Keratinocyte (primary cell): Measurements from ENCODE around the gene FAM120B. TPM values are rescaled to one million over a fixed set of nuclear protein-coding genes. Genes with fewer than 3 reads are reported as not detected.
A peak's percentile ranks its signal among the peaks of the same experiment; 100 is the strongest.

Source experiments
- DNase-seq: peaks from one replicate; pipeline ENCODE4 v3.0.0-alpha.2; 2011; ENCODE audit warnings: low read depth, missing footprints, low spot score
- FAIRE-seq: peaks from 2 replicates; lab custom pipeline; 2011; peaks lifted over from hg19 to GRCh38; lab: Jason Lieb, UNC
- H2AFZ ChIP-seq: 2 replicates; pipeline ENCODE4 v1.6.0; 2012; ENCODE audit warnings: low read length, control low read depth, inconsistent platforms; ENCODE audit not compliant: control insufficient read depth
- H3K27ac ChIP-seq: 2 replicates; pipeline ENCODE4 v1.5.1; 2011; ENCODE audit warnings: low read length; ENCODE audit not compliant: control insufficient read depth, insufficient read depth
- H3K27me3 ChIP-seq: 3 replicates; pipeline ENCODE4 v1.6.0; 2011; ENCODE audit warnings: low read length; ENCODE audit not compliant: control insufficient read depth, insufficient read depth; ENCODE audit errors: extremely low read depth
- H3K36me3 ChIP-seq, 2 experiments: 2 replicates in 1 of 2; 3 replicates in 1 of 2; pipeline ENCODE4 v1.5.1; 2011; ENCODE audit warnings: low read length in 2 of 2, mild to moderate bottlenecking in 1 of 2; ENCODE audit not compliant: control insufficient read depth in 2 of 2, insufficient read depth in 2 of 2; ENCODE audit errors: extremely low read depth in 1 of 2
- H3K4me1 ChIP-seq: 3 replicates; pipeline ENCODE4 v1.5.1; 2011; ENCODE audit warnings: low read length; ENCODE audit not compliant: control insufficient read depth, insufficient read depth; ENCODE audit errors: extremely low read depth
- H3K4me2 ChIP-seq: 3 replicates; pipeline ENCODE4 v1.6.0; 2011; ENCODE audit warnings: low read depth, low read length; ENCODE audit not compliant: control insufficient read depth, insufficient read depth; ENCODE audit errors: extremely low read depth
- H3K4me3 ChIP-seq, 3 experiments: fragments of 200-600 bp in 1 of 3; sonication (generic) in 1 of 3; 2 replicates in 2 of 3; 3 replicates in 1 of 3; pipeline ENCODE4 v1.5.1; 2011 to 2016; ENCODE audit warnings: low read length in 3 of 3, mild to moderate bottlenecking in 3 of 3, control low read depth in 2 of 3, inconsistent platforms in 1 of 3, low read depth in 1 of 3, mixed read lengths in 1 of 3, mixed run types in 1 of 3, moderate library complexity in 1 of 3; ENCODE audit not compliant: control insufficient read depth in 2 of 3, insufficient read depth in 2 of 3; ENCODE audit errors: extremely low read depth in 1 of 3
- H3K79me2 ChIP-seq: 2 replicates; pipeline ENCODE4 v1.6.0; 2012; ENCODE audit warnings: low read length; ENCODE audit not compliant: control insufficient read depth, insufficient read depth
- H3K9ac ChIP-seq: 3 replicates; pipeline ENCODE4 v1.6.0; 2011; ENCODE audit warnings: low read length; ENCODE audit not compliant: control insufficient read depth, insufficient read depth; ENCODE audit errors: extremely low read depth
- H3K9me1 ChIP-seq: 3 replicates; pipeline ENCODE4 v1.6.0; 2011; ENCODE audit warnings: low read length; ENCODE audit not compliant: control insufficient read depth, insufficient read depth; ENCODE audit errors: extremely low read depth
- H3K9me3 ChIP-seq: 2 replicates; pipeline ENCODE4 v1.5.1; 2012; ENCODE audit warnings: low read depth, low read length; ENCODE audit not compliant: control insufficient read depth
- H4K20me1 ChIP-seq: 3 replicates; pipeline ENCODE4 v1.6.0; 2011; ENCODE audit warnings: low read length; ENCODE audit not compliant: control insufficient read depth, insufficient read depth; ENCODE audit errors: extremely low read depth
- CTCF ChIP-seq, 3 experiments: IDR thresholded peaks in 1 of 3; conservative IDR thresholded peaks in 1 of 3; optimal IDR thresholded peaks in 1 of 3; 2 replicates in 2 of 3; 3 replicates in 1 of 3; pipeline versions ENCODE3 to v1.5.1; 2011; ENCODE audit warnings: low read length in 3 of 3, mild to moderate bottlenecking in 3 of 3, moderate library complexity in 2 of 3, control low read depth in 1 of 3, inconsistent platforms in 1 of 3; ENCODE audit not compliant: insufficient read depth in 2 of 3; ENCODE audit errors: extremely low read depth in 1 of 3
- EZH2 ChIP-seq: IDR thresholded peaks from one replicate; pipeline ENCODE4 v1.6.1; 2012; ENCODE audit warnings: inconsistent platforms, mild to moderate bottlenecking, low read length, moderate library complexity
- dilution Hi-C: fragments of 300-500 bp; cut with MboI; formaldehyde crosslinking; loops from one replicate; pipeline ENCODE4 v1.7.0; 2020; ENCODE audit warnings: low sequenced_read_pairs; ENCODE audit not compliant: extremely low pct_ligation_motif_present
- polyA plus RNA-seq, 5 experiments: library from polyadenylated mRNA; depleted of rRNA in 3 of 5; stranded (reverse) in 3 of 5; stranded (forward) in 1 of 5; unstranded in 1 of 5; fragments of >200 nt; gene quantifications; 1 replicate in 1 of 5; 2 replicates in 3 of 5; 3 replicates in 1 of 5; pipeline versions ENCODE4 v1.2.1 to v1.2.3, GENCODE V29; 2011 to 2012; ENCODE audit warnings: missing spikeins in 2 of 5, low read depth in 1 of 5, low replicate concordance in 1 of 5

Gene FAM120B
- polyA plus RNA-seq, 1 donor (not counting 4 experiments of a cell fraction or from before 2014, with no cell fraction given), result 17.4 TPM

- dilution Hi-C loops, result no loop called here
Observed at GRCh38 chr6:170440437-170440836, 133.9 kb downstream of the FAM120B start.

GRCh38 chr6:170441316-170441715 lies 134.8 kb downstream of the FAM120B start:
- Histone ChIP-seq H2AFZ (no peak overlapping the region), H3K4me1 (peaks cover 21% of the 10 kb centered on the region), H3K9me1 (no peaks in the 10 kb centered on the region), H3K4me2 (no peak overlapping the region), H3K79me2 (no peaks in the 10 kb centered on the region), H3K36me3 (no peaks in the 10 kb centered on the region), H3K9me3 (no peaks in the 10 kb centered on the region), H3K4me3 (no peak overlapping the region), H3K27ac (no peak overlapping the region), H4K20me1 (no peaks in the 10 kb centered on the region), H3K27me3 (no peaks in the 10 kb centered on the region), H3K9ac (no peak overlapping the region)
- dilution Hi-C loops, result no loop called here
- TF ChIP-seq EZH2, result no peak
- TF ChIP-seq CTCF (optimal IDR thresholded peaks at IDR 0.05 in 1 of 3, IDR thresholded peaks at IDR 0.05 in 1 of 3, conservative IDR thresholded peaks at IDR 0.05 in 1 of 3; ENCODE audit: extremely low read depth in 1 of 3, insufficient read depth in 2 of 3, low read length in 3 of 3), result no peak
- DNase-seq (no peak), FAIRE-seq (peak; percentile 29)

More at GRCh38 chr6:170440437-170440836, 133.9 kb downstream of the FAM120B start:
- DNase-seq (no peak), FAIRE-seq (no peak)
- Histone ChIP-seq H3K4me2 (no peak overlapping the region), H3K79me2 (no peaks in the 10 kb centered on the region), H3K4me1 (peaks cover 21% of the 10 kb centered on the region), H4K20me1 (no peaks in the 10 kb centered on the region), H3K36me3 (no peaks in the 10 kb centered on the region), H3K27ac (no peak overlapping the region), H3K27me3 (no peaks in the 10 kb centered on the region), H3K9me1 (no peaks in the 10 kb centered on the region), H3K9ac (no peak overlapping the region), H3K4me3 (no peak overlapping the region), H3K9me3 (no peaks in the 10 kb centered on the region), H2AFZ (no peak overlapping the region)
- TF ChIP-seq CTCF (optimal IDR thresholded peaks at IDR 0.05 in 1 of 3, IDR thresholded peaks at IDR 0.05 in 1 of 3, conservative IDR thresholded peaks at IDR 0.05 in 1 of 3; ENCODE audit: extremely low read depth in 1 of 3, insufficient read depth in 2 of 3, low read length in 3 of 3) (no peak), EZH2 (no peak)
